ENCODE results near the gene MFSD6.

DNA sequence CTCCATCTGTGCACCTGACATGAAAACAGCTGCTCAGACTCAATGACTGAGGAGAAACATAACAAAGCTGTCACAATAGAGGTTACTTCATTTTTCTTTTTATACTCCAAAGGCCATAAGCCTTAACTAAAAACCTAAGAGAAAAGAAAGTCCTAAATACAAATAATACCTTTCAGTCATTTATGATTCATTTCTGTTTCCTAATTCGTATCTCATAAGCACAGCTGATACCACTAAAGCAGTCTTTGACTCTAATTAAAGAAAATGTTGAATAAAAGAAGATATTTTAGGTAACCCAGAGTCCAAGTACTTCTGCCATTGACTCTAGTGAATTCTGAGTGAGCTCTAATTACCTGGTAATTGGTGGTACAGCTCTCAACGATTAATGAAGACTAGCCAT lies 105.7 kb downstream of the MFSD6 start:
- TF ChIP-seq CTCF (IDR thresholded peaks at IDR 0.05) = no peak
- no peak for TF ChIP-seq POLR2A (IDR thresholded peaks at IDR 0.05)

All from esophagus squamous epithelium (tissue), 4 donors.